HEK293 (cell line): ENCODE measurements around the gene MRRF.

Experiments used
- GLI4 ChIP-seq: fragments of 450-650 bp; formaldehyde crosslinking; IDR thresholded peaks from 2 replicates; pipeline ENCODE4 v1.5.1; 2016; ENCODE audit warnings: missing biosample characterization, missing genetic modification characterization
- TF ChIP-seq, protein P1 (sequence below): fragments of 450-650 bp; formaldehyde crosslinking; IDR thresholded peaks from 2 replicates; pipeline ENCODE4 v1.5.1; 2016; ENCODE audit warnings: missing biosample characterization, missing genetic modification characterization

DNA sequence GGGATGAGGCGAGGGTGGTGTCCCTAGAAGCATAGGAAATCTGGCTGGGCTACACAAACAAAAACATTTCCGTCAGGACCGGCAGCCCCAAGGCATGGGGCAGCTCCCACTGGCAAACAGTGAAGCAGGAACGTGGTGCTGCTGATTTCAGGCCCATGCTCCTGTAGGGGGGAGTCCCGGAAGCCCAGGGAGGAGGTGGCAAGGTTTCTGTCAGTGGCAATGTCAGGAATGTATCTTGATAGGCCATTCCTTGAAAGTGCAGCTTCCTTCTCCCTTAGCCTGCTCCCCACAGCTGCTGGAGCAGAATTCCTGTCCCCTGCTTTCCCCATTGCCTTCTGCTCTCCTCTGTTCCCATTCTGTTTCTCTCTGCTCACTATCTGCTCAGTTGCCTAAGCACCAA is 42.4 kb downstream of the MRRF start:
- TF ChIP-seq, protein P1, sequence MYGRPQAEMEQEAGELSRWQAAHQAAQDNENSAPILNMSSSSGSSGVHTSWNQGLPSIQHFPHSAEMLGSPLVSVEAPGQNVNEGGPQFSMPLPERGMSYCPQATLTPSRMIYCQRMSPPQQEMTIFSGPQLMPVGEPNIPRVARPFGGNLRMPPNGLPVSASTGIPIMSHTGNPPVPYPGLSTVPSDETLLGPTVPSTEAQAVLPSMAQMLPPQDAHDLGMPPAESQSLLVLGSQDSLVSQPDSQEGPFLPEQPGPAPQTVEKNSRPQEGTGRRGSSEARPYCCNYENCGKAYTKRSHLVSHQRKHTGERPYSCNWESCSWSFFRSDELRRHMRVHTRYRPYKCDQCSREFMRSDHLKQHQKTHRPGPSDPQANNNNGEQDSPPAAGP (tag by site-specific recombination) = no peak
- TF ChIP-seq GLI4 = no peak
